ENCODE data around the gene PROC.

The PROC gene

GRCh38 chr2:127454595-127455565, 36.7 kb downstream of the PROC start:
- Histone ChIP-seq H3K27ac (ENCODE audit: low read length) (no peak overlapping the region), H3K4me1 (ENCODE audit: control insufficient read depth in 1 of 2, insufficient read depth in 2 of 2, low read length in 2 of 2) (no peaks in the 10 kb centered on the region), H3K4me3 (ENCODE audit: low read depth in 1 of 2, low read length in 2 of 2) (no peak overlapping the region), H3K36me3 (ENCODE audit: control insufficient read depth in 1 of 2, insufficient read depth in 2 of 2, low read length in 2 of 2) (no peaks in the 10 kb centered on the region), H3K9me3 (ENCODE audit: control insufficient read depth in 1 of 2, low read length in 2 of 2) (no peaks in the 10 kb centered on the region), H3K27me3 (ENCODE audit: low read depth, low read length) (no peaks in the 10 kb centered on the region)

GRCh38 chr2:127455566-127456493, 37.6 kb downstream of the PROC start:
- Histone ChIP-seq H3K27ac (ENCODE audit: low read length) (no peak overlapping the region), H3K4me3 (ENCODE audit: low read depth in 1 of 2, low read length in 2 of 2) (no peak overlapping the region), H3K9me3 (ENCODE audit: control insufficient read depth in 1 of 2, low read length in 2 of 2) (no peaks in the 10 kb centered on the region), H3K4me1 (ENCODE audit: control insufficient read depth in 1 of 2, insufficient read depth in 2 of 2, low read length in 2 of 2) (no peaks in the 10 kb centered on the region), H3K36me3 (ENCODE audit: control insufficient read depth in 1 of 2, insufficient read depth in 2 of 2, low read length in 2 of 2) (no peaks in the 10 kb centered on the region), H3K27me3 (ENCODE audit: low read depth, low read length) (no peaks in the 10 kb centered on the region)

- H3K4me1 ChIP-seq (ENCODE audit: control insufficient read depth in 1 of 2, insufficient read depth in 2 of 2, low read length in 2 of 2): no peaks in the 10 kb centered on the region
- no peak overlapping the region for H3K27ac ChIP-seq (ENCODE audit: low read length)
- no peak overlapping the region for H3K4me3 ChIP-seq (ENCODE audit: low read depth in 1 of 2, low read length in 2 of 2)
- H3K36me3 ChIP-seq (ENCODE audit: control insufficient read depth in 1 of 2, insufficient read depth in 2 of 2, low read length in 2 of 2): no peaks in the 10 kb centered on the region
- no peaks in the 10 kb centered on the region for H3K9me3 ChIP-seq (ENCODE audit: control insufficient read depth in 1 of 2, low read length in 2 of 2)
- H3K27me3 ChIP-seq (ENCODE audit: low read depth, low read length): no peaks in the 10 kb centered on the region
Measured at GRCh38 chr2:127456960-127457359, 38.7 kb downstream of the PROC start.

GRCh38 chr2:127462461-127462860, 44.2 kb downstream of the PROC start:
- no peak overlapping the region for H3K4me3 ChIP-seq (ENCODE audit: low read depth in 1 of 2, low read length in 2 of 2)
- no peaks in the 10 kb centered on the region for H3K9me3 ChIP-seq (ENCODE audit: control insufficient read depth in 1 of 2, low read length in 2 of 2)
- H3K27me3 ChIP-seq (ENCODE audit: low read depth, low read length): no peaks in the 10 kb centered on the region
- H3K36me3 ChIP-seq (ENCODE audit: control insufficient read depth in 1 of 2, insufficient read depth in 2 of 2, low read length in 2 of 2): peaks cover 0 to 5% of the 10 kb centered on the region in 2 donors
- H3K27ac ChIP-seq (ENCODE audit: low read length): no peak overlapping the region
- no peaks in the 10 kb centered on the region for H3K4me1 ChIP-seq (ENCODE audit: control insufficient read depth in 1 of 2, insufficient read depth in 2 of 2, low read length in 2 of 2)

- H3K4me3 ChIP-seq (ENCODE audit: low read depth in 1 of 2, low read length in 2 of 2): no peak overlapping the region
- H3K9me3 ChIP-seq (ENCODE audit: control insufficient read depth in 1 of 2, low read length in 2 of 2): no peaks in the 10 kb centered on the region
- no peak overlapping the region for H3K27ac ChIP-seq (ENCODE audit: low read length)
- no peaks in the 10 kb centered on the region for H3K4me1 ChIP-seq (ENCODE audit: control insufficient read depth in 1 of 2, insufficient read depth in 2 of 2, low read length in 2 of 2)
- peaks cover 5 to 6% of the 10 kb centered on the region in 2 donors for H3K36me3 ChIP-seq (ENCODE audit: control insufficient read depth in 1 of 2, insufficient read depth in 2 of 2, low read length in 2 of 2)
- no peaks in the 10 kb centered on the region for H3K27me3 ChIP-seq (ENCODE audit: low read depth, low read length)
Measured at GRCh38 chr2:127463155-127463991, 45.1 kb downstream of the PROC start.

GRCh38 chr2:127464470-127465257, 46.4 kb downstream of the PROC start:
- Histone ChIP-seq H3K27ac (ENCODE audit: low read length) (no peak overlapping the region), H3K4me1 (ENCODE audit: control insufficient read depth in 1 of 2, insufficient read depth in 2 of 2, low read length in 2 of 2) (no peaks in the 10 kb centered on the region), H3K4me3 (ENCODE audit: low read depth in 1 of 2, low read length in 2 of 2) (no peak overlapping the region), H3K36me3 (ENCODE audit: control insufficient read depth in 1 of 2, insufficient read depth in 2 of 2, low read length in 2 of 2) (peaks cover 5 to 10% of the 10 kb centered on the region in 2 donors), H3K27me3 (ENCODE audit: low read depth, low read length) (no peaks in the 10 kb centered on the region), H3K9me3 (ENCODE audit: control insufficient read depth in 1 of 2, low read length in 2 of 2) (no peaks in the 10 kb centered on the region)

- Histone ChIP-seq H3K27ac (ENCODE audit: low read length) (no peak overlapping the region), H3K4me3 (ENCODE audit: low read depth in 1 of 2, low read length in 2 of 2) (no peak overlapping the region), H3K27me3 (ENCODE audit: low read depth, low read length) (no peaks in the 10 kb centered on the region), H3K4me1 (ENCODE audit: control insufficient read depth in 1 of 2, insufficient read depth in 2 of 2, low read length in 2 of 2) (no peaks in the 10 kb centered on the region), H3K9me3 (ENCODE audit: control insufficient read depth in 1 of 2, low read length in 2 of 2) (no peaks in the 10 kb centered on the region), H3K36me3 (ENCODE audit: control insufficient read depth in 1 of 2, insufficient read depth in 2 of 2, low read length in 2 of 2) (peaks cover 5 to 13% of the 10 kb centered on the region in 2 donors)
Measured at GRCh38 chr2:127465258-127465657, 47.0 kb downstream of the PROC start.

GRCh38 chr2:127469051-127469450, 50.8 kb downstream of the PROC start:
- H3K4me3 ChIP-seq (ENCODE audit: low read depth in 1 of 2, low read length in 2 of 2): no peak overlapping the region
- no peaks in the 10 kb centered on the region for H3K4me1 ChIP-seq (ENCODE audit: control insufficient read depth in 1 of 2, insufficient read depth in 2 of 2, low read length in 2 of 2)
- H3K27ac ChIP-seq (ENCODE audit: low read length): no peak overlapping the region
- H3K9me3 ChIP-seq (ENCODE audit: control insufficient read depth in 1 of 2, low read length in 2 of 2): no peaks in the 10 kb centered on the region
- H3K36me3 ChIP-seq (ENCODE audit: control insufficient read depth in 1 of 2, insufficient read depth in 2 of 2, low read length in 2 of 2): peaks cover 5 to 13% of the 10 kb centered on the region in 2 donors
- H3K27me3 ChIP-seq (ENCODE audit: low read depth, low read length): no peaks in the 10 kb centered on the region

GRCh38 chr2:127469974-127470373, 51.7 kb downstream of the PROC start:
- no peaks in the 10 kb centered on the region for H3K4me1 ChIP-seq (ENCODE audit: control insufficient read depth in 1 of 2, insufficient read depth in 2 of 2, low read length in 2 of 2)
- no peak overlapping the region for H3K27ac ChIP-seq (ENCODE audit: low read length)
- H3K36me3 ChIP-seq (ENCODE audit: control insufficient read depth in 1 of 2, insufficient read depth in 2 of 2, low read length in 2 of 2): peaks cover 5 to 13% of the 10 kb centered on the region in 2 donors
- no peak overlapping the region for H3K4me3 ChIP-seq (ENCODE audit: low read depth in 1 of 2, low read length in 2 of 2)
- no peaks in the 10 kb centered on the region for H3K27me3 ChIP-seq (ENCODE audit: low read depth, low read length)
- no peaks in the 10 kb centered on the region for H3K9me3 ChIP-seq (ENCODE audit: control insufficient read depth in 1 of 2, low read length in 2 of 2)

GRCh38 chr2:127471286-127471988, 53.2 kb downstream of the PROC start:
- Histone ChIP-seq H3K27ac (ENCODE audit: low read length) (no peak overlapping the region), H3K4me1 (ENCODE audit: control insufficient read depth in 1 of 2, insufficient read depth in 2 of 2, low read length in 2 of 2) (no peaks in the 10 kb centered on the region), H3K9me3 (ENCODE audit: control insufficient read depth in 1 of 2, low read length in 2 of 2) (no peaks in the 10 kb centered on the region), H3K27me3 (ENCODE audit: low read depth, low read length) (no peaks in the 10 kb centered on the region), H3K36me3 (ENCODE audit: control insufficient read depth in 1 of 2, insufficient read depth in 2 of 2, low read length in 2 of 2) (peaks cover 1 to 13% of the 10 kb centered on the region in 2 donors), H3K4me3 (ENCODE audit: low read depth in 1 of 2, low read length in 2 of 2) (no peak overlapping the region)
